GM18499 (cell line): Measurements from ENCODE around the gene ADNP2.
"Not testable (repeated sequence)": the region's sequence is repeated elsewhere in the genome, so short reads cannot be mapped to it uniquely, and the experiment has no call there.

Experiments
- ATAC-seq: cut with Tn5 transposase; IDR thresholded peaks from one replicate; pipeline ENCODE4 v1.9.1; 2021; ENCODE audit warnings: moderate number of reproducible peaks; ENCODE audit not compliant: insufficient read depth, unreplicated experiment

Gene ADNP2

GRCh38 chr18:80137976-80138375 is 28.9 kb downstream of the ADNP2 start:
- no peak for ATAC-seq

GRCh38 chr18:80140455-80140985 is 31.5 kb downstream of the ADNP2 start:
- no peak for ATAC-seq

- no peak for ATAC-seq
These were observed 34.8 kb downstream of the ADNP2 start for GRCh38 chr18:80143881-80144280.

- ATAC-seq: no peak
These were observed 36.2 kb downstream of the ADNP2 start for GRCh38 chr18:80145196-80145804.

GRCh38 chr18:80147037-80147417 is 38.0 kb downstream of the ADNP2 start:
- ATAC-seq: peak; percentile 8

- ATAC-seq: peak; percentile 52
These were observed 38.6 kb downstream of the ADNP2 start for GRCh38 chr18:80147418-80148325.

- ATAC-seq: no peak
These were observed 39.5 kb downstream of the ADNP2 start for GRCh38 chr18:80148326-80149199.

GRCh38 chr18:80149667-80150066 is 40.6 kb downstream of the ADNP2 start:
- no peak for ATAC-seq

- no peak for ATAC-seq
These were observed 45.2 kb downstream of the ADNP2 start for GRCh38 chr18:80154293-80154692.

- no peak for ATAC-seq
These were observed 48.8 kb downstream of the ADNP2 start for GRCh38 chr18:80157708-80158343.

- ATAC-seq: no peak
These were observed 49.3 kb downstream of the ADNP2 start for GRCh38 chr18:80158365-80158764.

GRCh38 chr18:80159713-80160636 is 50.9 kb downstream of the ADNP2 start:
- no peak for ATAC-seq

- no peak for ATAC-seq
These were observed 52.8 kb downstream of the ADNP2 start for GRCh38 chr18:80161781-80162417.

GRCh38 chr18:80163183-80163582 is 54.1 kb downstream of the ADNP2 start:
- no peak for ATAC-seq

GRCh38 chr18:80164727-80165355 is 55.8 kb downstream of the ADNP2 start:
- ATAC-seq: not testable (repeated sequence)

- ATAC-seq: no peak
These were observed 57.2 kb downstream of the ADNP2 start for GRCh38 chr18:80166240-80166639.

- no peak for ATAC-seq
These were observed 57.7 kb downstream of the ADNP2 start for GRCh38 chr18:80166725-80167124.

- ATAC-seq: no peak
These were observed 58.3 kb downstream of the ADNP2 start for GRCh38 chr18:80167331-80167730.
